Endothelial cell of umbilical vein (primary cell): ENCODE data around the gene MEIOB. TPM values are rescaled to one million over a fixed set of nuclear protein-coding genes. Genes with fewer than 3 reads are reported as not detected.

ENCODE experiments used
- BruUV-seq: library from RNA; stranded (reverse); fragments of 400-500 nt; replicated peaks from 2 replicates; lab custom pipeline; 2021; lab: Mats Ljungman, UMichigan
- CTCF ChIA-PET: fragments of 300-600, 350-600 bp; sonication (Branson Sonifier 250); formaldehyde crosslinking; loops from one replicate; lab custom pipeline; 2021; ENCODE audit warnings: antibody characterized with exemption, inconsistent platforms; lab: Charles Lee
- POLR2A ChIA-PET: fragments of 300-600, 350-600 bp; sonication (Branson Sonifier 250); formaldehyde crosslinking; loops from one replicate; lab custom pipeline; 2021; ENCODE audit warnings: antibody characterized with exemption, inconsistent platforms; lab: Charles Lee
- DNase-seq: peaks from one replicate; pipeline ENCODE4 v3.0.0-alpha.2; 2011; ENCODE audit warnings: low read depth, low spot score
- FAIRE-seq: peaks from 2 replicates; lab custom pipeline; 2011; peaks lifted over from hg19 to GRCh38; lab: Jason Lieb, UNC
- H2AFZ ChIP-seq: 2 replicates; pipeline ENCODE4 v1.6.0; 2012; ENCODE audit warnings: low read depth, low read length, control low read depth, inconsistent platforms
- H3K27ac ChIP-seq: 2 replicates; pipeline ENCODE4 v1.5.1; 2011; ENCODE audit warnings: low read depth, mild to moderate bottlenecking, control low read depth, low read length, moderate library complexity; ENCODE audit not compliant: insufficient read depth
- H3K27me3 ChIP-seq, 2 experiments: 2 replicates each; pipeline versions ENCODE4 v1.6.0 to v1.6.1; 2011; ENCODE audit warnings: low read length in 2 of 2, mixed read lengths in 1 of 2; ENCODE audit not compliant: control insufficient read depth in 2 of 2, insufficient read depth in 2 of 2
- H3K36me3 ChIP-seq, 2 experiments: 2 replicates in 1 of 2; 3 replicates in 1 of 2; pipeline ENCODE4 v1.5.1; 2011; ENCODE audit warnings: low read length in 2 of 2, mild to moderate bottlenecking in 1 of 2, moderate library complexity in 1 of 2; ENCODE audit not compliant: control insufficient read depth in 2 of 2, insufficient read depth in 2 of 2; ENCODE audit errors: extremely low read depth in 1 of 2
- H3K4me1 ChIP-seq: 3 replicates; pipeline ENCODE4 v1.5.1; 2011; ENCODE audit warnings: mild to moderate bottlenecking, low read length; ENCODE audit not compliant: control insufficient read depth, insufficient read depth; ENCODE audit errors: extremely low read depth
- H3K4me2 ChIP-seq: 2 replicates; pipeline ENCODE4 v1.6.1; 2011; ENCODE audit warnings: low read length, control low read depth, mixed read lengths; ENCODE audit not compliant: insufficient read depth
- H3K4me3 ChIP-seq, 3 experiments: fragments of 200-600 bp in 1 of 3; sonication (generic), shearing (Covaris generic) in 1 of 3; replicated peaks in 1 of 3; 2 replicates each; pipeline ENCODE4 v1.5.1; 2011 to 2016; ENCODE audit warnings: control low read depth in 3 of 3, low read length in 3 of 3, mild to moderate bottlenecking in 2 of 3, inconsistent platforms in 1 of 3, low read depth in 1 of 3, moderate library complexity in 1 of 3; ENCODE audit not compliant: insufficient read depth in 1 of 3
- H3K79me2 ChIP-seq: 2 replicates; pipeline ENCODE4 v1.6.0; 2012; ENCODE audit warnings: low read length, inconsistent platforms; ENCODE audit not compliant: control insufficient read depth, insufficient read depth
- H3K9ac ChIP-seq: replicated peaks from 2 replicates; pipeline ENCODE3; 2011; ENCODE audit warnings: low read length, control low read depth; ENCODE audit not compliant: insufficient read depth; ENCODE audit errors: extremely low read depth
- H3K9me1 ChIP-seq: replicated peaks from 3 replicates; pipeline ENCODE4 v1.6.0; 2011; ENCODE audit warnings: mild to moderate bottlenecking, low read length; ENCODE audit not compliant: control insufficient read depth, insufficient read depth; ENCODE audit errors: extremely low read depth
- H3K9me3 ChIP-seq: replicated peaks from 2 replicates; pipeline ENCODE4 v1.5.1; 2012; ENCODE audit warnings: low read length, inconsistent platforms; ENCODE audit not compliant: control insufficient read depth, insufficient read depth
- H4K20me1 ChIP-seq: replicated peaks from 2 replicates; pipeline ENCODE3; 2011; ENCODE audit warnings: mild to moderate bottlenecking, low read length; ENCODE audit not compliant: control insufficient read depth, insufficient read depth; ENCODE audit errors: extremely low read depth
- EZH2 ChIP-seq: IDR thresholded peaks from 2 replicates; pipeline ENCODE4 v1.6.1; 2012; ENCODE audit warnings: borderline replicate concordance, low read depth, mild to moderate bottlenecking, moderate library complexity, low read length, inconsistent platforms; ENCODE audit not compliant: severe bottlenecking
- FOS ChIP-seq: IDR thresholded peaks from 2 replicates; pipeline ENCODE4 v1.6.1; 2011; ENCODE audit warnings: mild to moderate bottlenecking, low read length, moderate library complexity, borderline replicate concordance; ENCODE audit not compliant: insufficient read depth
- GATA2 ChIP-seq: IDR thresholded peaks from 2 replicates; pipeline ENCODE4 v1.7.0; 2011; ENCODE audit warnings: low read depth, mild to moderate bottlenecking, moderate library complexity, mixed read lengths, low read length; ENCODE audit not compliant: insufficient read length, insufficient read depth
- JUN ChIP-seq: IDR thresholded peaks from 2 replicates; pipeline ENCODE4 v1.6.1; 2011; ENCODE audit warnings: borderline replicate concordance, low read depth; ENCODE audit not compliant: insufficient read length, insufficient read depth
- MAX ChIP-seq: IDR thresholded peaks from 2 replicates; pipeline ENCODE4 v1.6.1; 2011; ENCODE audit not compliant: insufficient read depth, insufficient read length
- MYC ChIP-seq: IDR thresholded peaks from one replicate; pipeline ENCODE4 v1.6.1; 2011; ENCODE audit warnings: mild to moderate bottlenecking, low read depth, low read length
- POLR2A ChIP-seq: IDR thresholded peaks from 2 replicates; pipeline ENCODE4 v1.6.1; 2012; ENCODE audit warnings: low read depth, mild to moderate bottlenecking, control low read depth, low read length
- POLR2AphosphoS5 ChIP-seq: IDR thresholded peaks from 2 replicates; pipeline ENCODE4 v1.6.1; 2012; ENCODE audit warnings: low read depth, mild to moderate bottlenecking, control low read depth, low read length, moderate library complexity; ENCODE audit not compliant: insufficient read depth
- dilution Hi-C: fragments of 300-500 bp; cut with MboI; formaldehyde crosslinking; loops from one replicate; pipeline ENCODE4 v1.15.0; 2019; ENCODE audit warnings: low sequenced_read_pairs; ENCODE audit not compliant: extremely low pct_ligation_motif_present
- intact Hi-C: fragments of 100-400 bp; cut with micrococcal nuclease; formaldehyde crosslinking; loops from one replicate; pipeline ENCODE4 v1.10.0; 2022
- polyA plus RNA-seq, 4 experiments: library from polyadenylated mRNA; depleted of rRNA in 3 of 4; stranded (reverse) in 3 of 4; unstranded in 1 of 4; fragments of >200 nt; gene quantifications; 2 replicates each; pipeline versions ENCODE4 v1.2.1 to v1.2.3, GENCODE V29; 2011 to 2012; ENCODE audit warnings: missing spikeins in 1 of 4
- total RNA-seq: library from RNA; stranded (reverse); gene quantifications from 2 replicates; pipeline ENCODE4 v1.2.3, GENCODE V29; 2021
- TF ChIP-seq, protein P1 (sequence below), 2 donors: IDR thresholded peaks; 1 replicate in 1 of 2; 2 replicates in 1 of 2; pipeline ENCODE4 v1.5.1; 2011; ENCODE audit warnings: low read length in 2 of 2, mild to moderate bottlenecking in 2 of 2, moderate library complexity in 2 of 2, control low read depth in 1 of 2, inconsistent platforms in 1 of 2, low read depth in 1 of 2; ENCODE audit not compliant: insufficient read depth in 1 of 2; ENCODE audit errors: extremely low read depth in 1 of 2

The MEIOB gene
- total and polyA plus RNA-seq, 2 donors (not counting 3 experiments of a cell fraction or from before 2014, with no cell fraction given), result 0.04 TPM; not detected in 1

DNA sequence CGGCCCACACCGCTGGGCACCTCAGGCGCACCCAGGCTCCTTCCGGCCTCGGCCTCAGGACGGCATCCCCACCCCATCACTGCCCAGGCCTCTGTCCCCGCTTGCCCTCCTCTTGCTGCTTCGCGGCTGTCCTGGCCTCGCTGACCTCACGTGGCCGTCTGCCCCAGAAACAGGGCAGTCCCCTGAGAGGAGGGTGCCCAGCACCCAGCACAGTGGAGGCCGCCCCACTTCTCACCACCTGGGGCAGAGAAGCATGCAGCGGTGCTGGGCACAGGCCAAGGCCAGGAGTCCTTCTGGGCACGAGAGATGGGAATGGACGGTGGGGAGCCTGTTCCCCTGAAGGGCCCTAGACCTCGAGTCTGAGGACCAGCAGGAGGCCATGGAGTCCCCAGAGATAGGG, 54.2 kb downstream of the MEIOB start:
- DNase-seq (no peak), FAIRE-seq (no peak)
- peaks cover 0 to 39% of the 10 kb centered on the region in 2 experiments for H3K36me3 ChIP-seq
- H4K20me1 ChIP-seq, result no peaks in the 10 kb centered on the region
- BruUV-seq, result no TSS peak
- ChIA-PET POLR2A (no interaction called here), CTCF (no interaction called here)
- H3K9me3 ChIP-seq, result no peaks in the 10 kb centered on the region
- no peak overlapping the region for H2AFZ ChIP-seq
- no peaks in the 10 kb centered on the region for H3K27me3 ChIP-seq
- no peaks in the 10 kb centered on the region for H3K4me1 ChIP-seq
- no peak overlapping the region for H3K27ac ChIP-seq
- no peaks in the 10 kb centered on the region for H3K79me2 ChIP-seq
- TF ChIP-seq MAX, result no peak
- TF ChIP-seq GATA2, result no peak
- TF ChIP-seq, protein P1, sequence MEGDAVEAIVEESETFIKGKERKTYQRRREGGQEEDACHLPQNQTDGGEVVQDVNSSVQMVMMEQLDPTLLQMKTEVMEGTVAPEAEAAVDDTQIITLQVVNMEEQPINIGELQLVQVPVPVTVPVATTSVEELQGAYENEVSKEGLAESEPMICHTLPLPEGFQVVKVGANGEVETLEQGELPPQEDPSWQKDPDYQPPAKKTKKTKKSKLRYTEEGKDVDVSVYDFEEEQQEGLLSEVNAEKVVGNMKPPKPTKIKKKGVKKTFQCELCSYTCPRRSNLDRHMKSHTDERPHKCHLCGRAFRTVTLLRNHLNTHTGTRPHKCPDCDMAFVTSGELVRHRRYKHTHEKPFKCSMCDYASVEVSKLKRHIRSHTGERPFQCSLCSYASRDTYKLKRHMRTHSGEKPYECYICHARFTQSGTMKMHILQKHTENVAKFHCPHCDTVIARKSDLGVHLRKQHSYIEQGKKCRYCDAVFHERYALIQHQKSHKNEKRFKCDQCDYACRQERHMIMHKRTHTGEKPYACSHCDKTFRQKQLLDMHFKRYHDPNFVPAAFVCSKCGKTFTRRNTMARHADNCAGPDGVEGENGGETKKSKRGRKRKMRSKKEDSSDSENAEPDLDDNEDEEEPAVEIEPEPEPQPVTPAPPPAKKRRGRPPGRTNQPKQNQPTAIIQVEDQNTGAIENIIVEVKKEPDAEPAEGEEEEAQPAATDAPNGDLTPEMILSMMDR (IDR thresholded peaks at IDR 0.05; ENCODE audit: extremely low read depth in 1 of 2, insufficient read depth in 1 of 2, low read depth in 1 of 2, low read length in 2 of 2), result no peak
- no peak for TF ChIP-seq MYC
- no peak for TF ChIP-seq POLR2AphosphoS5
- no peak for TF ChIP-seq FOS
- no peak for TF ChIP-seq JUN
- no peak for TF ChIP-seq POLR2A
- TF ChIP-seq EZH2, result no peak
- no peak overlapping the region for H3K9ac ChIP-seq
- no peak overlapping the region for H3K4me3 ChIP-seq
- no peak overlapping the region for H3K4me2 ChIP-seq
- dilution Hi-C loops, result no loop called here
- no peaks in the 10 kb centered on the region for H3K9me1 ChIP-seq
- intact Hi-C loops, result no loop called here
